GOT3 (cell line): ENCODE results near the gene EIF4ENIF1.
"Not testable (repeated sequence)": the region's sequence is repeated elsewhere in the genome, so short reads cannot be mapped to it uniquely, and the experiment has no call there.

ENCODE experiments used
- DNase-seq: peaks from one replicate; lab custom pipeline; 2025; ENCODE audit warnings: mixed read lengths; lab: John Stamatoyannopoulos, UW

EIF4ENIF1 gene, protein sequence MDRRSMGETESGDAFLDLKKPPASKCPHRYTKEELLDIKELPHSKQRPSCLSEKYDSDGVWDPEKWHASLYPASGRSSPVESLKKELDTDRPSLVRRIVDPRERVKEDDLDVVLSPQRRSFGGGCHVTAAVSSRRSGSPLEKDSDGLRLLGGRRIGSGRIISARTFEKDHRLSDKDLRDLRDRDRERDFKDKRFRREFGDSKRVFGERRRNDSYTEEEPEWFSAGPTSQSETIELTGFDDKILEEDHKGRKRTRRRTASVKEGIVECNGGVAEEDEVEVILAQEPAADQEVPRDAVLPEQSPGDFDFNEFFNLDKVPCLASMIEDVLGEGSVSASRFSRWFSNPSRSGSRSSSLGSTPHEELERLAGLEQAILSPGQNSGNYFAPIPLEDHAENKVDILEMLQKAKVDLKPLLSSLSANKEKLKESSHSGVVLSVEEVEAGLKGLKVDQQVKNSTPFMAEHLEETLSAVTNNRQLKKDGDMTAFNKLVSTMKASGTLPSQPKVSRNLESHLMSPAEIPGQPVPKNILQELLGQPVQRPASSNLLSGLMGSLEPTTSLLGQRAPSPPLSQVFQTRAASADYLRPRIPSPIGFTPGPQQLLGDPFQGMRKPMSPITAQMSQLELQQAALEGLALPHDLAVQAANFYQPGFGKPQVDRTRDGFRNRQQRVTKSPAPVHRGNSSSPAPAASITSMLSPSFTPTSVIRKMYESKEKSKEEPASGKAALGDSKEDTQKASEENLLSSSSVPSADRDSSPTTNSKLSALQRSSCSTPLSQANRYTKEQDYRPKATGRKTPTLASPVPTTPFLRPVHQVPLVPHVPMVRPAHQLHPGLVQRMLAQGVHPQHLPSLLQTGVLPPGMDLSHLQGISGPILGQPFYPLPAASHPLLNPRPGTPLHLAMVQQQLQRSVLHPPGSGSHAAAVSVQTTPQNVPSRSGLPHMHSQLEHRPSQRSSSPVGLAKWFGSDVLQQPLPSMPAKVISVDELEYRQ

DNA sequence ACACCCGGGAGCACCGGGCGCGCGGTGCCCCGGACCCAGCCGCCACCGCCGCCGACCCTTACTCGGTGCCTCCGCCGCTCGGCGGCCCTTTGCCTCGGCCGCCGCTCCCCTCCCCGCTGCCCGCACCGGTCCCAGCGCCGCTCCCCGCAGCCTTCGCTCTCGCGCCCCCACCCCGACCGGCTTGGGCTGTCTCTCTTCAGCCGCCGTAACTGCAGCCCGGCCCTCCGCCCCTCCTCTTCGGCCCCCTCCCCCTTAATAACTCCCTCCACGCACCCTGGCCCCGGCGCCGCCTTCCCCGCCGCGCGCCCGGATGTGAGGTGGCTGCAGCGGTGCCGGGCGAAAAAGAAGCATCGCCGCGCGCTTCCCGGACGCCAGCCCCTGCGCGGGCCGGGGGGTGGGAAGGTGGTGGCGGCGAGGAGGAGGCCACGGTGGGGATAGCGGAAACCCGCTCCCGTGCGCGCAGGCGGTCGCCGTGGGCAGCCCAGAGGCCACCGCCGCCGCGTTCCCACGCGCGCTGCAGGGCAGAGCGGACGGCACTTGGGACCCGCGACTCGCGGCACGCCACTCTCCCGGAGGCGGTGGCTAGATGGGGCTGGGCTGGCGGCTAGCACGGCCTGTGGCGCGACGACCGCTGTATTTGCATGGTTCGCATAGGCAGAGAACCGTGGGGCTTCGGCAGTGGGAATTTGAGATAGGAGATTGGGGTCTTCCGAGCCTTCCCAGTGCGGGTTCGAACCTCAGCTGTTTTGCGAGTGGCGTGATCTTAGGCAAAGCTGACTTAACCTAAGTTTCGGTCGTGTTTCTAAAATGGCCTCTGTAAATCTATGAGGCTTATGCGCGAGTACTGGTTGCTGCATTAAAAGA is at the start of gene EIF4ENIF1:
TSS of gene EIF4ENIF1 (minus strand) at position 211 of the 864 bp plus-strand sequence. CDS start 1,124 bp downstream, outside the sequence.
- DNase-seq: peak; percentile 53

DNA sequence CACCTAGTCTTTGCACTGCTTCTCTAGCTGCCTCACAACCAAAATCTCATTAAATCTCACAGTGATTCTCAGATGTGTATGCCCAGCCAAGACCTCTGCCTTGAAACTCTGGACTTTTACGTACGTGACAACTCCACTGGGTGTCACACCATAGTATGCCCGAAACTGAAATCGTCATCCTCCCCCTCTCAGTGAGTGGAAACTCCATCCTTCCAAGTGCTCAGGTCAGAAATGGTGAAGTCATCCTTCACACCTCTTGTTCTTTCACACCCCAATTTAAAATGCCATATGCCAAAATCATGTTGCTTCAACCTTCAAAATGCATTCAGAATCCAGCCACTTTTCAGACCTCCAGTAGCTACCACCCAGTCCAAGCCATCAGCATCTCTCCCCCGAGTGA is 49.2 kb upstream of the EIF4ENIF1 start:
- DNase-seq: no peak

DNA sequence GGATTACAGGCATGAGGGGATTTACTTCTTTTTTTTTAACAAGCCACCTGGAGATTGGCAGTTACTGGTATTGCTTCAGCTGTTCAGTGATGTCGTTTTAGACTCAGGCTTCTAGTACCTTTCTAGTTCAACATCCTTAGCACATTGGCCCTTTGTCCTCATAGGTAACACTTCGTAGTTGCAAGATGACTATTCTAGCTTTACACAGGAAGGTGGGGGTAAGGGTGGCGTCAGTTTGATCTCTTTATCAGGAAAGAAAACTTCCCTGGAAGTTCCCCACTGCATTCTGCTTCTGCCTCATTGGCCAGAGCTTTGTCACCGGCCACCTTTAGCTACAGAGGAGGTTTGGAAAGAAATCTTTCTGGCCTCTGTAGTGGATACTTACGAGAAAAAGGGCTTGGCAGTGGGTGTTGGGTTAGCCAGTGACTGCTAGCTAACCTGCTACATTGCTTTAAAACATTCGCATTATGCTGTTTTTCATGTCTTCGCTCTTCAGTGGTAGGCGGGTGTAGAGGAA is 47.4 kb upstream of the EIF4ENIF1 start:
- no peak for DNase-seq

DNA sequence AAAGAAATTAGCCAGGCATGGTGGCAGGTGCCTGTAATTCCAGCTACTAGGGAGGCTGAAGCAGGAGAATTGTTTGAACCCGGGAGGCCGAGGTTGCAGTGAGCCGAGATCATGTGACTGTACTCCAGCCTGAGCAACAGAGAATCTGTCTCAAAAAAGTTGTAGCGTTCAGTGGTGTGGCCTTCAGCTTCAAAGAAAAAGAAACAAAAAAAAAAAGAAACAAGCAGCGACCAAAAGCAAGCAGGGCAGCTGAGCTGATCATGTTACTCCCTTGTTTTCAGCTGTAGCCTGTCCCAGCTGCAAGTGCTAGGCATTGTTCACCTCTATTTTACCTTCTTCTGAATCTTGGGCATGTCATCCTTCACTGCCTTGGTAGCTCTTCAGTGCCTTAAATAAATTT is 43.7 kb upstream of the EIF4ENIF1 start:
- no peak for DNase-seq

DNA sequence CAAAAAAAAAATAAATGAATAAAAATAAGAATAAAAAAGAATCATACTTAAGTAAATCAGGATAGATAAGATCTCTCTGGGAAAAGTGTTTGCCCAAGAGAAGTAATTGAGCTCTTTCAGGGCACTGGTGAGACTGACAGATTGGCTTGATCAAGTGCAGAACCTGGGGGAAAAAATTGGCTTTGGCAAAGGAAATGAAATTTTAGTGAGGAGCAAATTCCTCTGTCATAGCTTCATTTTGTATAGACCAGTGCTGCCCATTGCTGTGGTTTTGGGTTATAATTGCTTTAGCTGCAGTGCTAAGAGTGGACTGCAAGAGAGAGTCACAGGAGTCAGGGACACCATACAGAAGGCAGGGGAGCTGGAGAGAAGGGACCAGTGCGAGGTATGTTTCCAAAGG is 42.4 kb upstream of the EIF4ENIF1 start:
- DNase-seq: no peak

DNA sequence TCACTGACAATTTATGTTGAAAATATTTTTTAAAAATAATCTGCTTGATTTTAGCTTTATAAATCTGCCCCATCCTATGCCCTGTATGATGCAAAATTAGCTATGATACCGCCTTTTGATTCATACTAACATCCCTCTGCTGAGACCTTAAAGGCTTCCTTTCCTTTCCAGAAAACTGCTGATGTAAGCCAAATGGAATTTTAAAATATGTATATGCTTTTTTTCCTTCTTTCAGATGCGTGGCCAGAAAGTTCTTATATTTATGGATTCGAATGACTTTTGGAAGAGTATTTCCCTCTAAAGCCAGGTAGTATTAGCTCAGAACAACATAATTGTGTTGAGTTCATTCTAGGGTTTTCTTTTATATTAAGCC is 41.2 kb upstream of the EIF4ENIF1 start:
- DNase-seq: no peak

DNA sequence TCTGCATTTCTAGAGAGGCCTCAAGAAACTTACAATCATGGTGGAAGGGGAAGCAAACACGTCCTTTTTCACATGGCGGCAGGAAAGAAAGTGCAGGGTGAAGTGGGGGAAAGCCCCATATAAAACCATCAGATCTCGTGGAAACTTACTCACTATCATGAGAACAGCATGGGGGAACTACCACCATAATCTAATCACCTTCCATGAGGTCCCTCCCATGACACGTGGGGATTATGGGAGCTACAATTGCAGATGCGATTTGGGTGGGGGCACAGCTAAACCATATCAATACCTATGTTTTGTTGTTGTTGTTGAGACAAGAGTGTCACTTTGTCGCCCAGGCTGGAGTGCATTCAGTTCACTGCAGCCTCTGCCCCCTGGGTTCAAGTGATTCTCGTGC is 36.6 kb upstream of the EIF4ENIF1 start:
- DNase-seq: no peak

DNA sequence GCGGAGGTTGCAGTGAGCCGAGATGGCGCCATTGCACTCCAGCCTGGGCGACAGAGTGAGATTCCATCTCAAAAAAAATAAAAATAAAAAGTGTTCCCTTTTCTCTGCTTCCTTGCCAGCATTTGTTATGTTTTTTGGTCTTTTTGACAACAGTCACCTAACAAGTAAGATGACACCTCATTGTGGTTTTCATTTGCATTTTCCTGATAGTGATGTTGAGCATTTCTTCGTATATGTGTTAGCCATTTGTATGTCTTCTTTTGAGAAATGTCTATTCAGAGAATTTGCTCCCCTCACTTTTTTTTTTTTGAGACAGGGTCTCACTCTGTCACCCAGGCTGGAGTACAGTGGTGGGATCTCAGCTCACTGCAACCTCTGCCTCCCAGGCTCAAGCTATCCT is 34.5 kb upstream of the EIF4ENIF1 start:
- DNase-seq: not testable (repeated sequence)

DNA sequence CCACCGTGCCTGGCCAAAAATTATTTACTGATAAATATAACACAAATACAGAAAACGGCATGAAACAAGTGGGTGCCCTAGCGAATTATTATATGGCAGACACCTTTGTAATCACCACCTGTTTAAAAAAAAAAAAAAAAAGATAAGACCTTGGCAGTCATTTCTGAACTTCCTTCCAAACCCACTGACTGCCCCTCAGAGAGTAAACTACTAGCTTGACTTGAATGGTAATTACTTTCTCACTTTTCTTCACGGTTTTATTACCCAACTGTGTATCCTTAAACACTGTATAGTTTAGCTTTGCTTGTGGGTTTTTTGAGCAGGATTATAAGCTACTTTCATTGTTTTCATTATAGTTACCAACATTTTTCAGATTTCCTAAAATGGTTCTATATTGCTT is 30.4 kb upstream of the EIF4ENIF1 start:
- DNase-seq: no peak

DNA sequence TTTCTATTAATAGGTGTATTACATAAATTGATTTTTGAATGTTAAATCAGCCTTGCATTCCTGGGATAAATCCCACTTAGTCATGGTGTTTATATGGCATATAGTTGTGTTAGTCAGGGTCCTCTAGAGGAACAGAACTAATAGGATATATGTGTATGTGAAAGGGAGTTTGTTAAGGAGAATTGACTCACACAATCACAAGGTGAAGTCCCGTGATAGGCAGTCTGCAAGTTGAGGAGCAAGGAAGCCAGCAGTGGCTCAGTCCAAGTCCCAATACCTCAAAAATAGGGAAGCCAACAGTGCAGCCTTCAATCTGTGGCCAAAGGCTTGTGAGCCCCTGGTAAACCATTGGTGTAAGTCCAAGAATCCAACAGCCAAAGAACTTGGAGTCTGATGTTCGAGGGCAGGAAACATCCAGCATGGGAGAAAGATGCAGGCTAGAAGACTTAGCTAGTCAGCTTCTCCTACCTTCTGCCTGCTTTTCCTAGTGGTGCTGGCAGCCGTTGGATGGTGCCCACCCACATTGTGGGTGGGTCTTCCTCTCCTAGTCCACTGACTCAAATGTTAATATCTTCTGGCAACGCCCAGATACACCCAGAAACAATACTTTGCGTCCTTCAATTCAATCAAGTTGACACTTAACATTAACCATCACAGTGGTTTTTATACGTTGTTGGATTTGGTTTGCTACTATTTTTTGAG is 19.6 kb upstream of the EIF4ENIF1 start:
- DNase-seq: no peak

DNA sequence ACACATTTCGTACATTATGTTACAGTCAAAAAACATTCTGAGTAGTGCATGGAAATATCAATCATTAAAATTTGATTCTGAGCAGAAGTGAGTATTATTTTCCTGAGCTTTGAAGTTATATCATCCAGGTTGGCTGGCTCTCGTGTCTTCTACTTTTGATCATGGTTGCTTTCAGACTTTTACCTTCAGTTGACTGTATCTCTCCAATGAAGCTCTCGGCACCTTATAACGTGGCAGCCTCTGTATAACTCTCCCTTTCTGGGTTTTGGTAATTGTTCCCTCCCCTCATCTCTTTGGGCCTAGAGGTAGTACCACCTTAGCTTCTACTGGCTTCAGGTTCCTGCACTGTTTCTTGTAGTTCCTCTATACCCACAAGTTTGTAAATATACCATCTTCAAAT is 18.9 kb upstream of the EIF4ENIF1 start:
- DNase-seq: no peak

DNA sequence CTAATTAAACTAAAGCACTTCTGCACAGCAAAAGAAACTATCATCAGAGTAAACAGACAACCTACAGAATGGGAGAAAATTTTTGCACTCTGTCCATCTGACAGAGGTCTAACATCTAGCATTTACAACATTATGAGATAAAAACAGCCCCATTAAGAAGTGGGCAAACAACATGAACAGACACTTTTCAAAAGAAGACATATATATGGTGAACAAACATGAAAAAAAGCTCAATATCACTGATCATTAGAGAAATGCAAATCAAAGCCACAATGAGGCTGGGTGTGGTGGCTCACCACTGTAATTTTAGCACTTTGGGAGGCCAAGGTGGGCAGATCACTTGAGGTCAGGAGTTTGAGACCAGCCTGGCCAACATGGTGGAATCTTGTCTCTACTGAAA is 17.9 kb upstream of the EIF4ENIF1 start:
- DNase-seq: not testable (repeated sequence)

DNA sequence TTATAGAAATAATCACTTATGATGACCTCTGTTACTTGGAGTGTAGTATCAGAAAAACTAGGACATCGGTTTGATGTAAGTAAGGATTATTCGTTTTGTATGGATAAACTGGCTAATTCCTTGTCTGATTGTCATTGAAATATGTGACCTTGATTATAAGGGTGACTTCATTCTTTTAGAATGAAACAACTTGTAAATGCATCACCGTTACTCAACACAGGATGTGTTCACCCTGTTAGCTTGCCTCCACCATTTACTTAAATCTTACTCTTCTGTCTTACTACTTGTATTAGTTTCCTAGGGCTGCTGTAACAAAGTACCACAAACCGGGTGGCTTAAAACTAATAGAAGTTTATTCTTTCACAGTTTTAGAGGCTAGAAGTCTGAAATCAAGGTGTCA is 14.6 kb upstream of the EIF4ENIF1 start:
- DNase-seq: no peak

DNA sequence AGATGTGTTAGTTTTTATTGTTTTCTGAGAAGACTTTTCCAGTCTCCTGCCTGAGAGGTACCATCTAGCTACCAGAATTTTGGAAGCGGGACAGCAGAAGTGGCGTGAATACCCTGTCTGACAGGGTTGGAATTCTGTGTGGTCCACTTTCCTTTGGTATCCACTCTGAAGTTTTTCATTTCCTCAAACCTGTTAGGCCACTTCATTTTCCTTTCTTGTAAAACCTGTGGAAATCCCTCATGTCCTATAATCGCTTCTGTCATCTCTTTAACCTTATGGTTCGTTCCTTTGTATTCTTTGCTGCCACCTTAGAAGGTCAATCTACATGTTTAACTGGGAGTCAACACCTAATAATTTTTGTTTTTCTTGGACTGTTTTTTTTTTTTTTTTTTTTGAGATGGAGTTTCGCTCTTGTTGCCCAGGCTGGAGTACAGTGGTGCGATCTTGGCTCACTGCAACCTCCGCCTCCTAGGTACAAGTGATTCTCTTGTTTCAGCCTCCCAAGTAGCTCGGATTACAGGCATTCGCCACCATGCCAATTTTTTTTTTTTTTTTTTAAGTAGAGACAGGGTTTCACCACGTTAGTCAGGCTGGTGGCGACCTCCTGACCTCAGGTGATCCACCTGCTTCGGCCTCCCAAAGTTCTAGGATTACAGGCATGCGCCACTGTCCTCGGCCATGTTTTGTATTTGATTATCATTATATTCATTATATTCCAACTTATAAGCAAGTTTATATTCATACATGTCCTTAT is 13.7 kb upstream of the EIF4ENIF1 start:
- no peak for DNase-seq

DNA sequence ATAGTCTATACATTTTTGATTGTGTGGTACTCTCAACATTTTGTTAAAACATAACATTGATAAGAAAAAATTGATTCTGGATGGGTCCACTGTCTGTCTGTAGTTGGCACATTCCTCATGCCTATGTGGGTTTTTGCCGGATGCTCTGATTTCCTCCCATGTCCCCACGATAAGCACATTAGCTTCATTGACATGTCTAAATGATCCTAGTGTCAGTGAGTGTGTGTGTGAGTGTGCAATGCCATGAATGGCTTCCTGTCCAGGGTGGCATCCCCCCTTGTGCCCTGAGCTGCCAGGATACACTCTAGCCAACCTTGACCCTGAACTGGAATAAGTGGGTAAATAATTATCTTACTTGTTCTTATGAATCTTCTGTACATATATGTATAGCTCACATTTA is 12.1 kb upstream of the EIF4ENIF1 start:
- no peak for DNase-seq

DNA sequence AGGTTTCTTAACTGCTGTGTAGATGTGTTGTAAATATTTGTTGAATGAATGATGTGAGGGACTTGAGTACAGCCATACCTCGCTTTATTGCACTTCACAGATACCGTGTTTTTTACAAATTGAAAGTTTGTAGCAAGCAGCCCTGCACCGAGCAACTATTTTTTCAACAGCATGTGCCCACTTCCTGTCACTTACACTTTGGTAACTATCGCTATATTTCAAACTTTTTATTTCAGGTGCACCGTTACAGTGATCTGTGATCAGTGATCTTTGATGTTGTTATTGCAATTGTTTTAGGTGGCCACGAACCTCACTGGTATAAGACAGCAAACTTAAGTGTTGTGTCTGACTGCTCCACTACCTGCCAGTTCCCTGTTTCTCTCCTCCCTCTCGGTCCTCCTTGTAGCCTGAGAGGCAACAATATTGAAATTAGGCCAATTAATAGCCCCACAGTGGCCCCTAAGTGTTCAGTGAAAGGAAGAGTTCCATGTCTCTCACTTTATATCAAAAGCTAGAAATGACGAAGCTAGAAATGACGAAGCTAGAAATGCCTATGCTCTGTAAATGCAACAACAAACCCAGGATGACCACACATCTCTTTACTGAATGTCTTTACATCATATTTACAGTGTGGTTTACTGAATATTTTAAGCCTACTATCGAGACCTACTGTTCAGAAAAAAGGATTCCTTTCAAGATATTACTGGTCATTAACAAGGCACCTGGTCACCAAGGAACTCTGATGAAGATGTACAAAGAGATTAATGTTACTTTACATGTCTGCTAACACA is 7.7 kb upstream of the EIF4ENIF1 start:
- no peak for DNase-seq

DNA sequence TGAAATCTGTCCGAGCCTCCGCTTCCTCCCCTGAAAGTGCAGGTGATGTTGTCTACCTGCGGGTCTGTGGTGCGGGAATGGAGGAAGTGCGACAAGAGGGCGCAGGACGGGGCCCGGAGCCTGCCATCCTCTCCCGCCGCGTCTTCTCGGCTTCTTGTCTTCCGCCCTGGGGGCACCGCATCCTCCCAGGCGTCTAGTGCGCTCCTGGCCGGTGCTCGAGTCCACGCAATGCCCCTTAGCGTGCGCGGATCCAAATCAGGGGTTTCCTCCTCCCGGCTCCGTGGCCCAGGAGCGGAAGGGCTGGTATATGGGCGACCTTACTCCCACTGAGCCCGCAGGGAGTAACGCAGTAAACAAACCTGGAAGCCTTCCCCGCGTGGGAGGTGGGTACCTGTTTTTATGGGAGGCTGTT is 7.1 kb upstream of the EIF4ENIF1 start:
- no peak for DNase-seq

DNA sequence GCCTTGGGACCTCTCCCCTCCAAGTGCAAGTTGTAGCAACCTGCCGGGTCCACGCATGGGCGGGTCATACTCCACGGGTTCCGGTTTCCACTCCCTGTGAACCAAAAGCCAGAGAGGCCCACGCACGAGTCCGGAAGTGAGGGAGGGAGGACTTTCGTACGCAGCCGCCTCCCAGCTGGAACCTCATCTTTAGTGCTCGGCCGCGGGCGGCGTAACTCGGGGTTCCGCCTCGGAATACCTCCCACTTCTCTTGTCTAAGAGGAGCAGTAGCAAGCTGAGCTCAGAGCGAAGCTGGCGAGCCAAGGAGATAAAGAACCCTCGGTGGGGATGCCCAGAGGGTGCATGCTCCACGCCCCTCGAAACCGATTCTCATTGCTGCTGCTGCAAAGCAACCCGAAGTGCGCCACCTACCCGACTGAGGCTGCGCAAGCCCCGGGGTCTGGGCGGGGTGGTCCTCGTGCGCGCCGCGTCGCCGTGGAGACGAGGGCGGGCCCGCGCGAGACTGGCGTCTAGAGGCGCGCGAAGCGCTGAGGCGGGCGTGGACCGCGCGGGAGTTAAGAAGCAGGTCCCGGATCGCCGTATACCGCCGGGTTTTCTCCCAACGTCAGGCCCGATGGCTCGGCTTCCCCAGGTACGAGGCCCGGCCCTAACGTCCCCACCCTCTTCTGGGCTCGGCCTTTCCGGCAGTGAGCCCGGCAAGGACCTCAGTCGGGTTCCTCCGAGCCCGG is 6.5 kb upstream of the EIF4ENIF1 start, which contains the start of gene SFI1:
TSS of gene SFI1 (plus strand) at position 530 of the 728 bp plus-strand sequence. CDS start 11,749 bp downstream, outside the sequence.
- DNase-seq: peak; percentile 54

DNA sequence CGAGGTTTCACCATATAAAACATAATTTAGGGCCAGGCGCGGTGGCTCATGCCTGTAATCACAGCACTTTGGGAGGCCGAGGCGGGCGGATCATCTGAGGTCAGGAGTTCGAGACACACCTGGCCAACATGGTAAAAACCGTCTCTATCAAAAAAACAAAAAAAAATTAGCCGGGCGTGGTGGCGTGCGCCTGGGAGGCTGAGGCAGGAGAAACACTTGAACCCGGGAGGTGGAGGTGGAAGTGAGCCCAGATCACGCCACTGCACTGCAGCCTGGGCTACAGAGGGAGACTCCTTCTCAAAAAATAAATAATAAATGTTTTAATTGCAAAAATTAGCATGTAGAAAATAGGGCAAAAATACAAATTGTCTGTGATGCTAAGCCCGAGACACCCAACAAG is 5.7 kb upstream of the EIF4ENIF1 start:
- DNase-seq: no peak
